Stimulated activated CD4-positive, alpha-beta T cell treated with anti-CD3 and anti-CD28 coated beads, Interleukin-4, amount 100 ng/mL, for 4 hours (primary cell): ENCODE measurements around the gene C18orf63.

Experiments
- DNase-seq, 2 experiments: peaks; one replicate each; pipeline ENCODE4 v3.0.0-alpha.2; 2020

The C18orf63 gene

GRCh38 chr18:74381621-74382295 lies 66.1 kb downstream of the C18orf63 start:
- DNase-seq, result no peak

- DNase-seq, result no peak
Measured at GRCh38 chr18:74382481-74383017, 66.9 kb downstream of the C18orf63 start.

- no peak for DNase-seq
Measured at GRCh38 chr18:74387383-74387782, 71.7 kb downstream of the C18orf63 start.

- DNase-seq, result no peak
Measured at GRCh38 chr18:74388227-74388626, 72.6 kb downstream of the C18orf63 start.

- DNase-seq, result no peak
Measured at GRCh38 chr18:74389171-74389927, 73.7 kb downstream of the C18orf63 start.

GRCh38 chr18:74389991-74390390 lies 74.4 kb downstream of the C18orf63 start:
- no peak for DNase-seq

GRCh38 chr18:74390900-74391299 lies 75.3 kb downstream of the C18orf63 start:
- no peak for DNase-seq

GRCh38 chr18:74392323-74392722 lies 76.7 kb downstream of the C18orf63 start:
- DNase-seq, result no peak

- no peak for DNase-seq
Measured at GRCh38 chr18:74395006-74395405, 79.4 kb downstream of the C18orf63 start.

- DNase-seq, result no peak
Measured at GRCh38 chr18:74395648-74396154, 80.1 kb downstream of the C18orf63 start.

- no peak for DNase-seq
Measured at GRCh38 chr18:74396171-74397169, 80.8 kb downstream of the C18orf63 start.

- no peak for DNase-seq
Measured at GRCh38 chr18:74397572-74397971, 81.9 kb downstream of the C18orf63 start.

- DNase-seq, result no peak
Measured at GRCh38 chr18:74399091-74399887, 83.7 kb downstream of the C18orf63 start.

GRCh38 chr18:74400813-74401212 lies 85.2 kb downstream of the C18orf63 start:
- DNase-seq, result no peak

- no peak for DNase-seq
Measured at GRCh38 chr18:74402806-74403433, 87.3 kb downstream of the C18orf63 start.

GRCh38 chr18:74407888-74408287 lies 92.2 kb downstream of the C18orf63 start:
- DNase-seq, result no peak
